ENCODE results near the gene MCEE. TPM values are rescaled to one million over a fixed set of nuclear protein-coding genes. Genes with fewer than 3 reads are reported as not detected.
"Not testable (repeated sequence)": the region's sequence is repeated elsewhere in the genome, so short reads cannot be mapped to it uniquely, and the experiment has no call there.

Gene MCEE
- total RNA-seq, 1 experiment from 2014 or later, result 4.4 TPM

GRCh38 chr2:71083297-71083696, 46.7 kb downstream of the MCEE start:
- not testable (repeated sequence) for DNase-seq (ENCODE audit: low spot score)

DNA sequence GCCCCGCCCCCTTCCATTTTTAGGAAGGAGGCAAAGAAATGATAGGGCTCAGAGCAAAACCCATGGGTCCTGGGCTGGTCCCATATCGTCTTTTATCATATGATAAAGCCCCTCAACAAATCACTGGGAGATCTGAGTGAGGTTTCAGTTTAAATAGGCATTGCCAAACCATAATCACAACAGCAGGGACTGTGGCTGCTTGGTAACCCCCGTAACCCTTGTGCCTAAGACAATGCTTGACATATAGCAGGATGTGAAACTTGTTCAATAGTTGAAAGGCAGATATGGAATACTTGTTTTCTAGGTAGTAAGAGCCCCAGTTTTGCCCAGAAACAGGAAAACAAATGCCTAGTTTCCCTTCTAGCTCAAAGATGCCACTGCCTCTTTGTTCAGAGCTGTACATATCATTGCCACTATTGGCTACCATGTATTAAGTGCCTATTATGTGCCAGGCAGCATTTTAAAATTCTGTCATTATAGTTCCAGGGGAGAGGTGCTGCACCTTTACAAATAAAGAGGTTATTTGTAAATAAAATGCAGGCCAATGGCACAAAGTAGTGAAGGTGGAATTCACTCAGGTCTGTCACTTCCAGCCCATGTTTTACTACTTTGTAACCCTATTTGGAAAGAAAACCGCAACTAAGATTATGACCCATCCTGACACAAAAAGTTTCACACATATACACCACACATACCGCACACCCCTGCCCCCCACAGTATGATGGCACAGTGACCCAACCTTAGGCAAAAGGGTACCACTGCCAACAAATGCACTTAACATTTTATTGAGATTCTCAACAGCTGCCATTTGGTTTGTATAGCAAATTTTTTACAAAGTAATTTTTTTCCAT, 47.4 kb downstream of the MCEE start:
- no peak for DNase-seq (ENCODE audit: low spot score)

DNA sequence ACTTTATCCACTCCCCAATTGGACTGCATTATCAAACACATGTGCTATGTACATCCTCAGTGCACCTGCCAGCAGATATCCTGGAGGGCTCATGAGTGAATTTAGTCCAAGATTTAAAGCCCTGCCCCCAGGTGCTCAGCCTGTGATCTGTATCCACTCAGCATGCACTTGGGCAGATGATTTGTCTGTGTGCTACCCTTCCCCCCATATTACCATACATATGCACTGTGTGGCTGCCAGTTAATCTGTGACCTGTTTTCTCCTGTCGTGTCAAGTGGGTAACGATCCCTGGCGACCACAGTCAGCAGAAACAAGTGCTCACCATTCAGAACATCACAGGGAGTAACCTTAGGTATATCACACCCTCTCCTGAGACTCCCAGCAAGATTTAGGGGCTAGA, 51.4 kb downstream of the MCEE start:
- DNase-seq (ENCODE audit: low spot score), result no peak

- no peak for DNase-seq (ENCODE audit: low spot score)
These were observed 55.1 kb downstream of the MCEE start for GRCh38 chr2:71074893-71075395.

DNA sequence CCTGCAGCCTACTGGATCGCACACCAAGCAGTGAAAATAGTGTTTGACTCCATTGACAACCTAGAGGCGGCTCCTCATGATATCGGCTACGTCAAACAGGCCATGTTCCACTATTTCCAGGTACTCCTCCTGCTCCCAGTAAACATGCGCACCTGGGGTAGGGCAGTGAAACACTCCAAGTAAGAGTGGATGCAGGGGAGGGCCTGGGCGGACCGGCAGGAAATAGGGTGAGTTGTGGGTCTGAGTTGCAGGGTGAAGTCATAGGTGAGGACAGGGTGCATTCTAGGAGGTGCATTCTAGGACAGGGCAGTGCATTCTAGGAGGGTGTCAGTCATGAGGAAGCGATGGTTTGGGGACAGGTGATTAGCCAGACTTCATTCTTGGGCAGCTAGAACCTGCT, 56.6 kb downstream of the MCEE start:
- no peak for DNase-seq (ENCODE audit: low spot score)

DNA sequence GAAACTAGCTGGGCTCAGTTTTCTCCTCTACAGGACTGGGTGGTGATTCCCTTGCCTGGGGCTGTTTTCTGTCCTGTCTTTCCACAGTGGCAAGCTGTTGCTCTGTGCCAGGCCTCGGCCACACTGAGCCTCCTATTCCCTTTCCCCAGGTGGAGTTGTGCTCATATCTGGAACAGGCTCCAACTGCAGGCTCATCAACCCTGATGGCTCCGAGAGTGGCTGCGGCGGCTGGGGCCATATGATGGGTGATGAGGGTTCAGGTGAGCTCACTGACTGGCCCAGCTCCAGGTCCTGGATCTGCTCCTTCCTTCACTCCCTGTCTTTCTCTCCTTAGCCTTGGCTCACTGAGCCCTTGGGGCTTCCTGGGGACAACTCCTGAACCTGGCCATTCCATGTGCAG, 57.5 kb downstream of the MCEE start:
- DNase-seq (ENCODE audit: low spot score), result no peak

GRCh38 chr2:71071681-71072398, 58.2 kb downstream of the MCEE start:
- DNase-seq (ENCODE audit: low spot score), result no peak

- DNase-seq (ENCODE audit: low spot score), result peak; percentile 28
These were observed 59.5 kb downstream of the MCEE start for GRCh38 chr2:71070294-71071093.

- no peak for DNase-seq (ENCODE audit: low spot score)
These were observed 60.7 kb downstream of the MCEE start for GRCh38 chr2:71069376-71069775.

DNA sequence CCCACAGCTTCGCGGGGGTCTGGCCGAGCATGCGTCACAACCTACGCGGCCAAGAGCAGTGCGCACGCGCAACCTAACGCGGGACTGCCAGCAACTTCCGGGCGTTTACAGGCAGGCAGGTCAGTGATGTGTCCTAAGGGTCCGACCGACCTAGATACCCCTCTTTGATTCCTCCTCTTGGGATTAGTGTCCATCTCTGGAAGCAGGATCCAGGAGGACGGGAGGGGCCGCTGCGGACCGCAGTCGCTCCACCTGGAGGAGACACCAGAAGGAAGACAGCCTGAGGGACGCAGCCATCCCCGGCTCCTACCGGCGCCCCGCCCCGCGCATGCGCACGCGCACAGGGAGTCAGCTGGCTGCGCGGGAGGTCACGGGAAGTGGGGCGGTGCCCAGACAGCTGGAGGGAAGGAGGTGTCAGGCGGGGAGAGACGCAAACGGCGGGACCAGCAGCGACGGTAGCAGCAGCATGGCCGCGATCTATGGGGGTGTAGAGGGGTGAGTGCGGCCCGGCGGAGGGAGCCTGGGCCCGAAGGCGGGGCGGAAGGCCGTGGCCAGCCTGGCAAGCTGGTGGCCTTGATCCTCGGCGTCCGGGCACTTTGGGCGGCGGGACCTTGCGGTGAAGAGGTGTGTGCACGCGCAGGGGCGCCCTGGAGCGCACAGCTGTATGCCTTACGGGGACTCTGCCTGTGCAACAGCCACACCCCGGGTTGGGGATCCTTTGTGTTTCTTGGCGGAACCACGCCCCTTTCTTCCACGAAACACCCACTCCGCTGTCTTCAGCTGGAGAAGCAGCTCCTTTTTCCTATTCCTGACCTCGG, 61.6 kb downstream of the MCEE start, which contains the start of gene NAGK:
Gene NAGK (plus strand): TSS at position 431 of the 818 bp plus-strand sequence. CDS start 36 bp downstream, at position 467.
- peak; percentile 92 for DNase-seq (ENCODE audit: low spot score)

DNA sequence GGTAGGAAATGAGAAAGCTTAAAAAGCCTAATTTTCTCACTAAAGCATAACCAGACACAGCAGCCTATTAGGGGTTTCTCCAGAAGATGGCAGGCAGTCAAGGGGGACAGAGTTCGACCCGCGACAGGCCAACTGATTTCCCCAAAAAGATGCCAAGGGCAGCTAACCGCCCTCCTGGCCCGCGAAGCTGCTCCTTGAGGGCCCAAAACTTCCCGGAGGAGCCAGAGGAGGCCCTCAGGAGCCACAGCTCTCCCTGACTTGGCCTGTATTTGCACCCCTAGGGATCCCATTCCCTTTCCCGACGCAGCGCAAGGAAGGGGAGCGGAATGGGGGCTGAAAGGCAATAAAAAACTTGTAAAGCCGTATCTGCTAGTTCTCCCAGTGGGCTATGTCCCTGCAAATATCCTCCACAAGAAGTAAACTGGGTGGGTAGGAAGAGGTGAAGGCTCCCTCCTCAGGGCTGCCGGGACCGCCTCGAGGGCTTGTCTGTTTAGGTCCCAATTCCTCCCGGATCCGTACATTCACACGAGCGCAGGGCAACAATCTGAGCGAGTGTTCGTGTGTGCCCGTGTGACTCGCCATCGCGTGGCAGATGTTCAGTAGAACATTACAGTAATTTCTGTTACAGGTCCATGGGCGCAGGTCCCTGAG, 62.3 kb downstream of the MCEE start:
- no peak for DNase-seq (ENCODE audit: low spot score)

DNA sequence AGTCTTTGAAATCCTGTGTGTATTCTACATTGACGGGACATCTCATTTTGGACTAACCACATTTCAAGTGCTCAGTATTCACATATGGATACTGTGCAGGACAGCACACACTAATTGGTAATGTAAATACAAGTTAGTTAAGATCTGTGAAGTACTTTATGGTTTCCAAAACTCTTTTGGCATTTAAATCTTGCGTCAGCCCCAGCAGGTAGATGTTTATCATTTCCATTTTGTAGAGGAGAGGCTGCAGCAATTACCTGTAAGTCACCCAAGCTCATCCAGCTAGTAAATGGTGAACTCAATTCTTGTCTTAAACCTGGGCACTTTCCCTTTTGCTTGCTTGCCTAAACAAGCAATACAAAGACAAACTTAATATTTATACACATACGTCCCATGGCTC, 63.2 kb downstream of the MCEE start:
- no peak for DNase-seq (ENCODE audit: low spot score)

DNA sequence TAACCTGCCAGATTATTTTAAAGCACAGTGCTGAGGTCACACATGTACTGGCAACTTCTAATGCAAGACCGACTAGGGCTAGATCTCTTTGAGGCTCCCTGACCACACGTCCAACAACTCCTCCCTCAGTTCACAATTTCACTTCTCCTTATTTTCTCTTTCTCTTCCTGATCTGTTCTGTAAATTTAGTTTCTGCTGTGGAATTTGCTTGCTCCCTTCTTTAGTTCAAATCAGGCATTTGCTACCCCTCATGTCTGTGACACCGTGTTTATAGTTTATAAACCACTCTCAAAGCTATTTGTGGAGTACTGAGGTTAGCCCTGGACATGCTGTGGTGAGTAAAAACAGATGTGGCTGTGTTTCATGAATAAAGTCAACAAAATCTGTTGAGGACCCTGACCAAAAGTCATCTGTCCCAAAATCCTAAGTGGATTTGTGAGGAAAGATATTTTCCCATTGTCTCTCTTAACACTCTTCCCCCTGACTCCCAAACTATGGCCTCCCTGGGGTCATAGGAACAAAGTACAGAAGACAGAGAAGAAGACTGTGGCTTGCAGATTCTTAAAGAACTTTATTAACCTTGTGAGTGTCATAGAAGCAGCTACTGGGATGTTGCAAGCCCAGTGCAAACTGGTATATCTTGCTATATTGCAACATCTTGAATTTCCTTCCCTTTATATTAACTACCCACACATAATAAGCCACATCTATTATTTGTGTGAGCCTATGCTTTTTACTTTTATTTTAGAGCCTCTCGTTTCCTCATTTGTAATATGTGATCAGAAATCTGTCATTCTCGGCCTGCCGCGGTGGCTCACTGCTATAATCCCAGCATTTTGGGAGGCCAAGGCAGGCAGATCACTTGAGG, 65.0 kb downstream of the MCEE start:
- no peak for DNase-seq (ENCODE audit: low spot score)

DNA sequence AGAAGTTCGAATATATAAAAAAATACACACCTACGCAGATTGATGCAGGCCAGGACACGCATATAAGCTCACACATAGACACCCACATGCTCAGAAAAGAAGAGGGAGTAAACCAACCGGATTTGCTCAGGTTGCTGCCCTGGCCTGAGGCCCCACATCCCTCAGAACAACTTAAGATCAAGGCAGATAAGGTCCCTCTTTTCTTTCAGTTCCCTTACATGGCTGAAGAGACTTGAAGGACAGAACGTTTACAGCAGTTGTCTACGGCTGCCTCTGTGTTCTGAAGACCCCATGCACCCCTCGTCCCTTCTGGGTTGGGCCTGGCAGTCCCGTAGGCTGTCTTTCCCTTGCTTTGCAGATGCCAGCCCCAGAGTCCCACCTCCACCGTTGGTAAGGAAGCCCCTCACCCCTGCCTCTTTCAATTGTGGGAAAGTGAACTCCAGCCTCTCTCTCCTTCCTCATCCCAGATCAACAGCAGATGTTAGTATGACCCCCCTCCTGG, 65.9 kb downstream of the MCEE start:
- DNase-seq (ENCODE audit: low spot score), result no peak

GRCh38 chr2:71063216-71063615, 66.8 kb downstream of the MCEE start:
- no peak for DNase-seq (ENCODE audit: low spot score)

GRCh38 chr2:71060871-71061270, 69.2 kb downstream of the MCEE start:
- peak; percentile 33 for DNase-seq (ENCODE audit: low spot score)

DNA sequence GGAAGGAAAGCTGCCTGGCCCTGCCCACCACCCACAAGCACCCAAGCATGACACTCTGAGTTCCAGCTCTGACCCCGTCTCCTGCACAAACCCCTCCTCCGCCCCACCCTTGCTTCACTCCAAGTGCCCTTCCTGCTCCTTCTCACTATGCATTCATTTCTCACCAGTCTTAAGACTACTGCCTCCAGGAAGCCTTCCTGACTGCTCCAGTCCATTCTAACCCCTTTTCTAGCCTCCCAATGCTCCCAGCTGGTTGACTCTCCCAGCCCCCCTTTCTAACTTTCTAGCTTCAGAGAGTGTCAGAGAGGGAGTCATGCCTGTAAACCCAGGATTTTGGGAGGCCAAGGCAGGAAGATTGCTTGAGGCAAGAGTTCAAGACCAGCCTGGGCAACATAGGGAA, 69.8 kb downstream of the MCEE start:
- no peak for DNase-seq (ENCODE audit: low spot score)
